Measurements from ENCODE around the gene PPFIBP1.

PPFIBP1 gene

GRCh38 chr12:27682534-27682933 is 158.5 kb downstream of the PPFIBP1 start:
- Histone ChIP-seq H3K27me3 (replicated peaks in 2 of 5; ENCODE audit: control insufficient read depth in 4 of 5, insufficient read depth in 5 of 5, low read length in 4 of 5) (no peaks in the 10 kb centered on the region), H3K4me3 (ENCODE audit: control insufficient read depth in 1 of 7, extremely low read depth in 1 of 7, insufficient read depth in 4 of 7, low read depth in 2 of 7, low read length in 6 of 7) (no peak overlapping the region), H3K36me3 (ENCODE audit: control insufficient read depth in 4 of 4, insufficient read depth in 4 of 4, low read length in 3 of 4) (peaks cover 14 to 57% (median 28%) of the 10 kb centered on the region in 4 experiments), H3K9me3 (ENCODE audit: control extremely low read depth in 1 of 5, control insufficient read depth in 4 of 5, insufficient read depth in 2 of 5, low read depth in 1 of 5, low read length in 4 of 5) (no peaks in the 10 kb centered on the region), H3K4me1 (ENCODE audit: control extremely low read depth in 1 of 4, control insufficient read depth in 4 of 4, insufficient read depth in 4 of 4, low read length in 3 of 4) (no peaks in the 10 kb centered on the region), H3K27ac (ENCODE audit: insufficient read depth in 1 of 2, low read depth in 1 of 2, low read length in 2 of 2, poor library complexity in 1 of 2, severe bottlenecking in 2 of 2) (no peak overlapping the region)
- ChIA-PET CTCF (interaction anchor here (1.3 kb wide), 1 partner anchor 15 kb away, joined by 4 read pairs; no protein-coding TSS in a partner anchor), POLR2A (no interaction called here)
- DNase-seq = no peak
- 100% methylated on average over 1 of the region's 2 CpGs for WGBS (ENCODE audit: insufficient coverage)

- no peak for DNase-seq
- ChIA-PET POLR2A (no interaction called here), CTCF (interaction anchor here (1.7 kb wide), 1 partner anchor 11 kb away, joined by 5 read pairs; the partner anchor contains the start of gene REP15)
- no CpG with 5 or more reads among the region's 2 CpGs for WGBS (ENCODE audit: insufficient coverage)
- H3K27ac ChIP-seq (ENCODE audit: insufficient read depth in 1 of 2, low read depth in 1 of 2, low read length in 2 of 2, poor library complexity in 1 of 2, severe bottlenecking in 2 of 2) = no peak overlapping the region
- H3K9me3 ChIP-seq (ENCODE audit: control extremely low read depth in 1 of 5, control insufficient read depth in 4 of 5, insufficient read depth in 2 of 5, low read depth in 1 of 5, low read length in 4 of 5) = no peaks in the 10 kb centered on the region
- H3K27me3 ChIP-seq (replicated peaks in 2 of 5; ENCODE audit: control insufficient read depth in 4 of 5, insufficient read depth in 5 of 5, low read length in 4 of 5) = no peaks in the 10 kb centered on the region
- peaks cover 22 to 63% (median 38%) of the 10 kb centered on the region in 4 experiments for H3K36me3 ChIP-seq (ENCODE audit: control insufficient read depth in 4 of 4, insufficient read depth in 4 of 4, low read length in 3 of 4)
- H3K4me1 ChIP-seq (ENCODE audit: control extremely low read depth in 1 of 4, control insufficient read depth in 4 of 4, insufficient read depth in 4 of 4, low read length in 3 of 4) = no peaks in the 10 kb centered on the region
- H3K4me3 ChIP-seq (ENCODE audit: control insufficient read depth in 1 of 7, extremely low read depth in 1 of 7, insufficient read depth in 4 of 7, low read depth in 2 of 7, low read length in 6 of 7) = no peak overlapping the region
Measured at GRCh38 chr12:27685274-27685673, 161.3 kb downstream of the PPFIBP1 start.

DNA sequence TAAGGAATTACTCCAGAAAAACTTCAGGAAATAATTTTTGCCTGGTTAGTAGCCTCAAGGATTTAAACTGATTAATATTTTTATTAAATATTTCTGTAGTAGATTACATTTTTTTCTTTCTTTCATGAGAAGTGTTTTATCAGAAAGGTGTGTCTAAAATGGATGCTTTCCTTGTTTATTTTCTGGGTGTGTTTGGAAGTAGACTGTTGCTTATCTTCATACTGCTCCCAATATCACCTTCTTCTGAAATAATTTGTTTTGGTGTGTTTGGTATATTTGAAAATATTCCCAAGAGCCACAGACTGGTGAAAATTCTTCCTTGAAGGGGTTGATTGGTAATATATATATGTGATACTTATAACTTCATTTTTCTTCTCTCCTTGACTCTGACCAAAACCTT is 162.1 kb downstream of the PPFIBP1 start:
- ChIA-PET CTCF (interaction anchor here (0.6 to 1.7 kb wide), 2 partner anchors 10 to 97 kb away, joined by 3 to 5 read pairs; partner anchors contain the start of gene REP15), POLR2A (no interaction called here)
- Histone ChIP-seq H3K27ac (ENCODE audit: insufficient read depth in 1 of 2, low read depth in 1 of 2, low read length in 2 of 2, poor library complexity in 1 of 2, severe bottlenecking in 2 of 2) (no peak overlapping the region), H3K36me3 (ENCODE audit: control insufficient read depth in 4 of 4, insufficient read depth in 4 of 4, low read length in 3 of 4) (peaks cover 22 to 62% (median 38%) of the 10 kb centered on the region in 4 experiments), H3K27me3 (replicated peaks in 2 of 5; ENCODE audit: control insufficient read depth in 4 of 5, insufficient read depth in 5 of 5, low read length in 4 of 5) (no peaks in the 10 kb centered on the region), H3K4me1 (ENCODE audit: control extremely low read depth in 1 of 4, control insufficient read depth in 4 of 4, insufficient read depth in 4 of 4, low read length in 3 of 4) (no peaks in the 10 kb centered on the region), H3K9me3 (ENCODE audit: control extremely low read depth in 1 of 5, control insufficient read depth in 4 of 5, insufficient read depth in 2 of 5, low read depth in 1 of 5, low read length in 4 of 5) (no peaks in the 10 kb centered on the region), H3K4me3 (ENCODE audit: control insufficient read depth in 1 of 7, extremely low read depth in 1 of 7, insufficient read depth in 4 of 7, low read depth in 2 of 7, low read length in 6 of 7) (no peak overlapping the region)
- no peak for DNase-seq

- Histone ChIP-seq H3K4me1 (ENCODE audit: control extremely low read depth in 1 of 4, control insufficient read depth in 4 of 4, insufficient read depth in 4 of 4, low read length in 3 of 4) (no peaks in the 10 kb centered on the region), H3K27ac (ENCODE audit: insufficient read depth in 1 of 2, low read depth in 1 of 2, low read length in 2 of 2, poor library complexity in 1 of 2, severe bottlenecking in 2 of 2) (no peak overlapping the region), H3K27me3 (replicated peaks in 2 of 5; ENCODE audit: control insufficient read depth in 4 of 5, insufficient read depth in 5 of 5, low read length in 4 of 5) (no peaks in the 10 kb centered on the region), H3K4me3 (ENCODE audit: control insufficient read depth in 1 of 7, extremely low read depth in 1 of 7, insufficient read depth in 4 of 7, low read depth in 2 of 7, low read length in 6 of 7) (no peak overlapping the region), H3K9me3 (ENCODE audit: control extremely low read depth in 1 of 5, control insufficient read depth in 4 of 5, insufficient read depth in 2 of 5, low read depth in 1 of 5, low read length in 4 of 5) (no peaks in the 10 kb centered on the region), H3K36me3 (ENCODE audit: control insufficient read depth in 4 of 4, insufficient read depth in 4 of 4, low read length in 3 of 4) (peaks cover 19 to 62% (median 35%) of the 10 kb centered on the region in 4 experiments)
- ChIA-PET CTCF (interaction anchor here (1.7 kb wide), 1 partner anchor 29 kb away, joined by 4 read pairs; no protein-coding TSS in a partner anchor), POLR2A (interaction anchor here (0.7 kb wide), 1 partner anchor 1405 kb away, joined by 3 read pairs; no protein-coding TSS in a partner anchor)
- 85% methylated on average over 2 of the region's 3 CpGs for WGBS (ENCODE audit: insufficient coverage)
- no peak for DNase-seq
Measured at GRCh38 chr12:27688671-27689070, 164.7 kb downstream of the PPFIBP1 start.

- Histone ChIP-seq H3K36me3 (ENCODE audit: control insufficient read depth in 4 of 4, insufficient read depth in 4 of 4, low read length in 3 of 4) (peaks cover 19 to 65% (median 35%) of the 10 kb centered on the region in 4 experiments), H3K9me3 (ENCODE audit: control extremely low read depth in 1 of 5, control insufficient read depth in 4 of 5, insufficient read depth in 2 of 5, low read depth in 1 of 5, low read length in 4 of 5) (no peaks in the 10 kb centered on the region), H3K4me1 (ENCODE audit: control extremely low read depth in 1 of 4, control insufficient read depth in 4 of 4, insufficient read depth in 4 of 4, low read length in 3 of 4) (no peaks in the 10 kb centered on the region), H3K27me3 (replicated peaks in 2 of 5; ENCODE audit: control insufficient read depth in 4 of 5, insufficient read depth in 5 of 5, low read length in 4 of 5) (no peaks in the 10 kb centered on the region), H3K27ac (ENCODE audit: insufficient read depth in 1 of 2, low read depth in 1 of 2, low read length in 2 of 2, poor library complexity in 1 of 2, severe bottlenecking in 2 of 2) (no peak overlapping the region), H3K4me3 (ENCODE audit: control insufficient read depth in 1 of 7, extremely low read depth in 1 of 7, insufficient read depth in 4 of 7, low read depth in 2 of 7, low read length in 6 of 7) (no peak overlapping the region)
- no peak for DNase-seq
- ChIA-PET CTCF (interaction anchor here (1.1 to 1.7 kb wide), 2 partner anchors 13 to 30 kb away, joined by 4 read pairs; no protein-coding TSS in a partner anchor), POLR2A (no interaction called here)
- 97% methylated on average over 9 of the region's 13 CpGs for WGBS (ENCODE audit: insufficient coverage)
Measured at GRCh38 chr12:27689558-27690180, 165.7 kb downstream of the PPFIBP1 start.

DNA sequence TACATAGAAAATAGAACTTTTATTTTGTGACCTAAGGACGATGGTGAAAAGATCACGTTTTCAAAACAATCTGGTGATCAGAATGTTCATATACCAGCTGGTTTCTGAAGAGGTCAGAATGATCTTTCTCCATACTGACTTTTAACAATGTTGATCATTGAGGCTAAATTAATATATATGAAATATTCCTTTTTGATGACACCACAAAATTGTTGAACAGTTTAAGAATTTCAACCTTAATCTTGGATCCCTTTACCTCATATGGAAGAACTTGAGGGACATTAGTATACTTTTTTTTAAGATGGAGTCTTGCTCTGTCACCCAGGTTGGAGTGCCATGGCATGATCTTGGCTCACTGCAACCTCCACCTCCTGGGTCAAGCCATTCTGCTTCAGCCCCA is 169.4 kb downstream of the PPFIBP1 start:
- Histone ChIP-seq H3K36me3 (ENCODE audit: control insufficient read depth in 4 of 4, insufficient read depth in 4 of 4, low read length in 3 of 4) (peaks cover 10 to 47% (median 25%) of the 10 kb centered on the region in 4 experiments), H3K4me3 (ENCODE audit: control insufficient read depth in 1 of 7, extremely low read depth in 1 of 7, insufficient read depth in 4 of 7, low read depth in 2 of 7, low read length in 6 of 7) (no peak overlapping the region), H3K9me3 (ENCODE audit: control extremely low read depth in 1 of 5, control insufficient read depth in 4 of 5, insufficient read depth in 2 of 5, low read depth in 1 of 5, low read length in 4 of 5) (no peaks in the 10 kb centered on the region), H3K27me3 (replicated peaks in 2 of 5; ENCODE audit: control insufficient read depth in 4 of 5, insufficient read depth in 5 of 5, low read length in 4 of 5) (no peaks in the 10 kb centered on the region), H3K4me1 (ENCODE audit: control extremely low read depth in 1 of 4, control insufficient read depth in 4 of 4, insufficient read depth in 4 of 4, low read length in 3 of 4) (no peaks in the 10 kb centered on the region), H3K27ac (ENCODE audit: insufficient read depth in 1 of 2, low read depth in 1 of 2, low read length in 2 of 2, poor library complexity in 1 of 2, severe bottlenecking in 2 of 2) (no peak overlapping the region)
- ChIA-PET POLR2A (no interaction called here), CTCF (no interaction called here)
- no CpG with 5 or more reads among the region's 2 CpGs for WGBS (ENCODE audit: insufficient coverage)
- no peak for DNase-seq

GRCh38 chr12:27695556-27696292 is 171.7 kb downstream of the PPFIBP1 start:
- no peaks in the 10 kb centered on the region for H3K27me3 ChIP-seq (replicated peaks in 2 of 5; ENCODE audit: control insufficient read depth in 4 of 5, insufficient read depth in 5 of 5, low read length in 4 of 5)
- H3K4me3 ChIP-seq (ENCODE audit: control insufficient read depth in 1 of 7, extremely low read depth in 1 of 7, insufficient read depth in 4 of 7, low read depth in 2 of 7, low read length in 6 of 7) = no peak overlapping the region
- ChIA-PET POLR2A (no interaction called here), CTCF (interaction anchor here (1.3 to 1.4 kb wide), 3 partner anchors 9 to 13 kb away, joined by 4 to 7 read pairs (median 5); no protein-coding TSS in a partner anchor)
- H3K4me1 ChIP-seq (ENCODE audit: control extremely low read depth in 1 of 4, control insufficient read depth in 4 of 4, insufficient read depth in 4 of 4, low read length in 3 of 4) = no peaks in the 10 kb centered on the region
- WGBS (ENCODE audit: insufficient coverage) = no CpG with 5 or more reads among the region's 6 CpGs
- peaks cover under 1 to 27% (median 8%) of the 10 kb centered on the region in 4 experiments for H3K36me3 ChIP-seq (ENCODE audit: control insufficient read depth in 4 of 4, insufficient read depth in 4 of 4, low read length in 3 of 4)
- H3K27ac ChIP-seq (ENCODE audit: insufficient read depth in 1 of 2, low read depth in 1 of 2, low read length in 2 of 2, poor library complexity in 1 of 2, severe bottlenecking in 2 of 2) = no peak overlapping the region
- no peaks in the 10 kb centered on the region for H3K9me3 ChIP-seq (ENCODE audit: control extremely low read depth in 1 of 5, control insufficient read depth in 4 of 5, insufficient read depth in 2 of 5, low read depth in 1 of 5, low read length in 4 of 5)
- DNase-seq = no peak

Data from common myeloid progenitor, CD34-positive (primary cell).